CMK (cell line): ENCODE results near the gene USP47.
"Not testable (repeated sequence)": the region's sequence is repeated elsewhere in the genome, so short reads cannot be mapped to it uniquely, and the experiment has no call there.

Experiments
- DNase-seq: peaks from one replicate; pipeline ENCODE4 v3.0.0-alpha.2; 2010; ENCODE audit warnings: low read depth

USP47 gene

DNA sequence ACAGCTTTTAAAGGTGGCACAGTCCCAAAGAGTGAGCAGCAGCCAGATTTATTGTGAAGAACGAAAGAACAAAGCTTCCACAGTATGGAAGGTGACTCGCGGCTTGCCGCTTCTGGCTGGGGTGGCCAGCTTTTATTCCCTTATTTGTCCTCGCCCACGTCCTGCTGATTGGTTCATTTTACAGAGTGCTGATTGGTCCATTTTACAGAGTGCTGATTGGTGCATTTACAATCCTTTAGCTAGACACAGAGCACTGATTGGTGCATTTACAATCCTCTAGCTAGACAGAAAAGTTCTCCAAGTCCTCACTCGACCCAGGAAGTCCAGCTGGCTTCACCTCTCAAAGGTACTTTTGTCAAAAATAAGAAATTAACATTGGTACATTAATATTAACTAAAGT lies 10.4 kb upstream of the USP47 start:
- DNase-seq, result not testable (repeated sequence)

DNA sequence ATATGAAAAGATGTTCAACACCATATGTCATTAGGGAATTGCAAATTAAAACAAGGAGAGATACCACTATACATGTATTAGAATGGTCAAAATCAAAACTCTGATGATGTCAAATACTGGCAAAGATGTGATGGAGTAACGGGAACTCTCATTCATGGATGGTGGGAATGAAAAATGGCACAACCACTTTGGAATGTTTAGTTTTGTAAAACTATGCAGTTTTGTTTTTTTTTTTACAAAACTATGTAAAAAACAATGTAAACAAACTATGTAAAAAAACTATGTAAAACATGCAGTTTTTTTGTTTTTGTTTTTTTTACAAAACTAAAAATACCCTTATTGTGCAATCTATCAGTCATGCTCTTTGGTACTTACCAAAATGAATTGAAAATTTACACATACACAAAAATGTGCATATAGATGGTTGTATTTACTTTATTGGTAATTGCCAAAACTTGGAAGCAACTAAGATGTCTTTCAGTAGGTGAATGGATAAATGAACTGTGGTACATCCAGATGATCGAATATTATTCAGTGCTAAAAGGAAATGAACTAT lies 5.0 kb upstream of the USP47 start:
- DNase-seq, result no peak

DNA sequence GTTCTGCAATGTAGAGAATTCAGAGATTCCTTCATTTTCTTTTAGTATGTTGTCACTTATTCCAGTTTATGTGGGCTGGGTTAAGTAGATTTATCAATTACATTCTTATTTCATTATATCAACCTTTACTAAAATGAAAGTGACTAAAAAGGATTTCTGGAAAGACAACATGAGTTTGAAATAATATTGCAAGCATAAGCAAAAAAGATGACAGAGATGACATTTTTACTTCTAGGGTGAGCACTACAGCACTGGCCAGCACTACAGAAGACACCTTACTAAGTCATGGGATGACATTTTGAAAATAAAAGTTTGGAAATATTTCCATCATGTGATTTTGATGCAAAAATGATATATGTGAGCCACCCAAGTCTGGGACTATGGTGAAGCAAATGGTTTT lies 2.1 kb upstream of the USP47 start:
- DNase-seq, result no peak

DNA sequence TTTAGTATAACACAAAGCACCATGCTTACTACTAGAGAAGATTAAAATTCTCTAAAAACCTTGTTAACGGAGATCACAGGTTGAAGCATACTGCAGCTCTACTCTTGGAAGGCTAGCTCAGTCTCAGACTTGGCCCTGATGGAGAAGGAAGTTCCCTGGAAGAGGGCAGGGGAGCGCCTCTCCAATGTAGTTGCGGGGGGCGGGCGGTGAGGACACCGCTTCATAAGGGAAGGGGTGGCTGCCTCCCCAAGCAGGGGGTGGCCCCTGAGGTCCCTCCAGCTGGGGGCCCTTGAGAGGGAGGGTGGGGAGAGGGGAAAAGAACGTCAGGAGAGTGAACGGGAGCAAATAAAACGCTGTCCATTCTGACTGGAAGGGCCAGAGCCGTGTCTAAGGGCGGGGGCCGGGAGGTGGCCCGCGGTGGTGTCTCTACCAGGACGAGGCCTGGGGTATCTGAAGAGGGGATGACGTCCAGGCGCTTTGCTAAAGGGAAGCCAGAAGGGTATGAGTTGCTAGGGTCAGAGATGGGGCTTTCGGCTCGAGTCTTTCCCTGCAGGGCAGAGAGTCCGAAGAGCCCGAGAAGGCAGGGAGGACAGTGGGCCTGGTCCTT lies 553 bp upstream of the USP47 start:
- DNase-seq, result no peak

DNA sequence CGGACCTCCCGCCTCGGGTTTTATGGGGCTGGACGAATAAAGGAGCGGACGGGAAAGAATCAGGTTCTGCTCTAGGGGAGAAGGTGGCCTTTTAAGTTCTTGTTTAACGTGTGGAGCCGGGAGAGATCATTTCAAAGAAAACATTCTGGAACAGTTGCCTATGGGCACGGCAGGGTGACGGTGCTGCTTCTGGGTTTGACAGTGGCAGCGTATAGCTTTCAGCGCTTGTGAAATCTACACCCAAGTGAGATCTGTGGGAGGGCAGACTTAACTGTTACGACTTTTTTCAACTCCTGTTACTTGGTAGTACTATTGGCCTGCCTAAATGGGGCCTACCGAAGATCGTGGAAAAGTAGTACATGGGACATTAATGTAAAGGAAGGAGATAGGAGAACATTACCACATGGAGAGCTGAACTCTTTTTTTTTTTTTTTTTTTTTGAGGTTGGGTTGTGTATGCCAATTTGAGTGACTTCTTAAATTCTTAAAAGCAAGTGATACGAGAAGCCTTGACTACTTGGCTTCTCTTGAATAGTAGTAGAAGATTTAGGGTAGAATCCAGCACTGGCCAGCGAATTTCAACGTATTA lies 743 bp downstream of the USP47 start:
- DNase-seq, result no peak

DNA sequence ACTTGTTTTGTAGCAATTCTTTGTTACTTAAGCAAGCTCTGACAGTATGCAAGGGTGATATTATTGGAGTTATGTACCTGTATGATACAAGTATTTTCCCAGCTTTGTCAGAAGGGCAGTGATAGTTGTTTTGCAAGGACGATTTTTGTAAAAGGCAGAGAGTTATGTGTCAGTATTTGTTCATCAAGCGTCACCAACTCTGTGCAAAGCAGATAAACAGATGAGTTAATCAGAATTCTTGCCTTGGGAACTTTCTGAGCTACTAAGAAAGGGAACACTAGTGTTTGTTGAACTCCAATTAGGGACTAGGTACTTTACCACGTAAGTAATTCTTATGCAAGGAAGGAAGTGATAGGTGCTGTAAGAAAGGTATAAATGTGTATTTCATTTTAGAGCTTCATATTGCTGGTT lies 1.4 kb downstream of the USP47 start:
- DNase-seq, result no peak

DNA sequence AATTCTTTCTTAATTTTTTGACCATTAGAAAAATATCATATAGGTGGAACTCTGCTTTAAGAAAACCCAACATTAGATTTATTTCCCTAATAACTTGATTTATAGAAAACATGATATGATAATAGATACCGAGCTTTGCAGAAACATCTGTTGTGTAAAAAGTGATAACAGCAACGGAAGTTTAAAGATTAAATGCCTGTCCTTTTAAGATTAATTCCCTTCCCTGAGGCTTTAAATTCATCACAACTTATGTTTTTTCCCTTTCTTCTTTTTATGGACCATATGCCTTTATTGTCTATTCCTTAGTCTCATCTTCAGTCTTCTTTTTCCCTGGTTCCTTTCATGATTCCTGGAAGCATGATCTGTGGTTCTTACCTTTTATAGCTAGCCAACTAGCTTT lies 1.9 kb downstream of the USP47 start:
- no peak for DNase-seq

DNA sequence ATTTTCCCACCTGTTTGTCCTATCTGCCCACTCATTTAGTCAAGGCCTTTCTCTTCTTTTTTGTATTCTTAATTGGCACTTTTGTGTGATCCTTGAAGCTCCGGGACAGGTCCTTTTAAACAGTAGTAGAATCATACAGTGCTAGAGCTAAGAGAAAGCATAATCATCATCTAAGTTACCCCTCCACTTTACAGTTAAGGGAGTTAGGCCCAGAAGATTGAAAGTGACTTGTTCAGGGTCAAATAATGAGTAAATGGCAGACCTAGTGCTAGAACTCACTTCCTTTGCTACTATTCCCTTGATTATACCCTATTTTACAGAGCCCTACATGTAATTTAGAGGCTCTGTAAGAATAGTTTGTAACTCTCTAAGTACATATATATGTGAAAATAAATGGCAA lies 2.5 kb downstream of the USP47 start:
- no peak for DNase-seq

DNA sequence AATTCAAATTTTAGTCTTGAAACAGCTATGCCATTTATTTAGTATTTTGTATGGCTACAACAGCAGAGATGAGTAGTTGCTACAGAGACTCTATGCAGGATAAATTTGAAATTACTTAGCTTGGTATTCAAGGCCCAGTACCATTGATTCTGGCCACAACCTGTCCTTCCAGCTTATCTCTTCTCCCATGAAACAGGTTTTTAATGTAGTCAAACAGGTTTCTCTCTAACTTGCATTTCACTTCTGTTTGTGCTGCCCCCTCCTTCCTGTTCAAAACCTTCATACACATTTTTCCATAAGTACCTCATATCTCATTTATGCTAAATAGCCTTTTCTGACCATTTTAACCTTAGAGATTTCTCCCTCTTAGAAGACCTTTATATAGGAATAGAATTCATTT lies 3.3 kb downstream of the USP47 start:
- no peak for DNase-seq

DNA sequence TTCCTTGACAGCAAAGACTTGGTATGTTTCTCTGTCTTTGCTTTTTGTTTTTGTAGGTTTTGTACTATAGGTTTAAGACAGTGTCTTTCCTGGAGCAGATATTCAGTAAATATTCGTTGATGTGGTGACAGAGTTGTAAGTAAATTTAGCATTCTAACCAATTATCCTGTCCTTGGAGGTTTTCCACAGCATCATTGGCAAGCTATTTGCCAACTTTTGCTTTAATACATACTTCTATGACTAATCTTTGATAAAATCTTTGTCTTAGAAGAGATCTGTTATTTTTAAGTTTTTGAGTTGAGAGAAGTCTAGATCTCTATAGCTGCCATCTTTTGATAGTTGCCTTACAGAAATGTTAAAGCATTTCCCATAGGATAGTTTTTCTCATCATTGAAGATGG lies 3.8 kb downstream of the USP47 start:
- no peak for DNase-seq

DNA sequence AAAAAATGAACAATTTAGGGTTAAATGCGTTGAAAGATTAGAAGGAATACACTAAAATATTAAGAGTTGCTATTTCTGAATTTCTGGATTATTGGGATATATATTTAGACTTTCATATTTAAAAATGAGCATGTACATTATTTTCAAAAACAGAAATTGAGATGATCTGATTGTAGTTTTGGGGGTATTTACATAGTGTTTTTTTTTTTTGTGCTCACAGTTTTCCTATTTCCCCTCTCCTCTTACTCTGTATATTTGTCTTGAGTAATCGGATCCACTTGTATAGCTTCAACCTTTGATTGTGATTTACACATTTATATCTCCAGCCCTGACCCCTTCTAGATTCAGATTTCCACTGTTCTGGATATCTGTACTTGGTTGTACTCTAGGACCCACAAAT lies 5.3 kb downstream of the USP47 start:
- DNase-seq, result no peak

DNA sequence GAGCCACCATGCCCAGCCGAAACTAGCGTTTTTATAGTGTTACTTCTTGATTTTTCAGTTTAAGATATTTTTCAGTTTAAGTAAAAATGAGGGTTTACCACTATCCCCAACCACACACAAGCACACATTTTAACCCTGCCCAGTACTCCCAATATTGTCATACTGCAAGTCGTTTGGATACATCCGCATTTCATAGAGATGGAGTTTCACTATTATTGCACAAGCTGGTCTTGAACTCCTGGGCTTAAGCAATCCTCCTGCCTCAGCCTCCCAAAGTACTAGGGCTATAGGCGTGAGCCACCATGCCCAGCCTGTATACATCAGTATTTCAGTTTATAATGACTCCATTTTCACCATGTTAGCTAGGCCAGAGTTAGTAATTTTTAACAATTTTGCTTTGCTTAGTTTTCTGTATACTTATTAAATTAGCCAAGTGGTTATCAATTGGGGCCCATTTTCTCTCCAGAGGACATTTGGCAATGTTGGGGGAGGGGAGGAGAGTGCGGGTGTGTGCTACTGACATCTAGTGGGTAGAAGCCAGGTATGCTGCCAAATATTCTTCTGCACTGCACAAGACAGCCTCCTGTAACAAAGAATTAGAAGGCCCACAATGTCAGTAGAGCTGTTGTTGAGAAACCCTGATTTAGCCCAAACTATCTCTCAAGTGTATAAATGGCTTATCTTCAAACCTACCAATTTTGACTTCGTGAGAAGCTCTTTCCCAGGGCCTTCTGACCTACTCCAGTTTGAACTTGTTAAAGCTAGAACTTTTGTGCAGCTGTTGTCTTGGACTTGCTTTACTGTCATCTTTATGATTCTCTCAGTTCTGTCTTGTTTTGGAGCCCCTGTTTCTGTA lies 7.3 kb downstream of the USP47 start:
- DNase-seq, result no peak

DNA sequence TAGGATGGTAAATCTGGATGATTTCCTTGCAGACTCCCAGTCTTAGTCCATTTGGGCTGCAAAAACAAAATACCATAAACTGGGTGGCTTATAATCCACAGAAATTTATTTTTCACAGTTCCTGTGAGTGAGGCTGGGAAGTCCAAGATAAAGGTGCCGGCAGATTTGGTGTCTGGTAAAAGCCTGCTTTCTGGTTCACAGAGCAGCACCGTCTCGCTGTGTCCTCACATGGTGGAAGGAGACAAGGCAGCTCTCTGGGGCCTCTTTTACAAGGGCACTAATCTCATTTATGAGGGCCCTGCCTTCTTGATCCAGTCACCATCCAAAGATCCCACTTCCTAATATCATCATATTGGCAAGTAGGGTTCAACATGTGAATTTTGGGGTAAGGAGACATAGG lies 8.9 kb downstream of the USP47 start:
- DNase-seq, result no peak

DNA sequence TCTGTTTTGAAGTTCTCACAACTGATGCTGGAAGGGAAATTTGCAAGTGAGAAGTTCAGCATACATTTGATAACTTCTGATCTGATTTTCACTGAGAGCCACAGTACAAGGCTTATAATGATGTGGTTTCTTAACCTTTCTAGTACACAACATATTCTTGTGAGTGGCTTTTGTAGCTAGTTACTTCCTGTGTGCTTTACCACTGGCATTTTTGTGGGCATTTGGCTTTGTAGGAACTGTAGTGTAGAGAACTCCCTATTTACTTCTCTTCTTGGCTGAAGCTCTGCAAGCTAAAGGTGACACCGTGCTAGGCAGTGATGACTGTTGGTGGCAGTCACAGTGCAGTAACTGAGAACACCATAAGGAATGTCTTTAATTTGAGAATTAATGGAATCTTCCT lies 14.9 kb downstream of the USP47 start:
- DNase-seq, result no peak

DNA sequence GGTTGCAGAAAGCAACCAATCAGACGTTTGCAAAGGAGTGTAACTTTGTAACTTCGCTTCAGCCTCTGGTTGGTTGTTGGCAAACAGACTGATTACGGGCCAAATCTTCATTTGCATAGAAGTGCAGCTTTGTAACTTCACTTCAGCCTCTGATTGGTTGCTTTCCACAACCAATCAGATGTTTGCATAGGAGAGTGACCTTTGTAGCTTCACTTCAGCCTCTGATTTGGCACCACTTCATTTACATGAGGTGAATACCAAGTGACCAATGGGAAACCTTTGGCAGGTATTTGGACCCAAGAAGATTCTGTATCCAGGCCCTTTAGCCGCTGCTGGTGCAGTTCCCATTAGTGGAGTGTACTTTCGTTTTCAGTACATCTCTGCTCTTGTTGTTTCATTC lies 16.0 kb downstream of the USP47 start:
- no peak for DNase-seq

DNA sequence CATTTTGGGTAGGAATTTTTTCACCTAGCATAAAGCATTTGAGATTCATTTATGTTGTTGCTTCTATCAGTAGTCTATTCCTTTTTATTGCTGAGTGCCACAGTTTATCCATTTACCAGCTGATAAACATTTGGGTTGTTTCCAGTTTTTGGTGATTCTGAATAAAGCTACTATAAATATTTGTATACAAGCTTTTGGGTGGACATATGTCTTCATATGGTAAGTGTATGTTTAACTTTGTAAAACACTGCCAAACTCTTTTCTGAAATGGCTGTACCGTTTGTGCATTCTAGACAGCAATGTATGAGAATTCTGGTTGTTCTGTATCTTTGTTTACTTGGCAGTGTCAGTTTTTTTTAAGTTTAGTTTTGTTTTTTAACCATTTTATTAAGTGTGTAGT lies 16.9 kb downstream of the USP47 start:
- DNase-seq, result no peak

DNA sequence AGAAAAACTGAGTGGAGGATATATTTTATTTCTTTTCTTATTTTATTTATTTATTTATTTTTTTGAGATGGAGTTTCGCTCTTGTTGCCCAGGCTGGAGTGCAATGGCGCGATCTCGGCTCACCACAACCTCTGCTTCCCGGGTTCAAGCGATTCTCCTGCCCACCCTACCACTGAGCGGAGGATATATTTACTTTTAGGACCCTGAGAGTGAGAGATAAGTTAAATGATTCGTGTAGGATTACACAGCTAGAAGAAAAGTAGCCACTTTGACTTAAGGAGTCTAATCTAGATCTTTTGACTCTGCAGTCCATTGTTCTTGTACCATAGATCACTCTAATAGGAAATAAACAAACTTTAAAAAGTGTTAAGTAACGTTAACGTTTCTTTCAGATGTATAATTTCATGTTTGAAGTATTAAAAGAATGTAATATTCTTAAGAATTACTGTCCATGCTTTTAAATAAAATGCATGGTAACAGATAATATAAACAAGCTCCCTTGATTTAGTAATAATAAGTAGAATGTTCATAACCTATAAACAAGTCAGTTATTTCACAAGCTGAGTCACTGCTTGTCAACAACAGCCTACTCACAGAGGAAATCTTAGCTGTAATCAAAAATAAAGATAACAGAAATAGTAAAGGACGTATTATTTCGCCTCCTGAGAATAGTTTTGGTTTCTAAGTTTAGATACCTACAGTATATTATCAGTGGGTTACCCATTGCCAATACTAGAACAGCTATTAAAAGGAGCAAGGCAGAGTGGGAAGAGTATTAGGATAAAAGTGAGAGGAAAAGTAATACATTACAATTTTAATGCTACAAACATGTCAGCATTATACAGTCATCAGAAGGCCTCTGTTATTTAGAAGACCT lies 18.6 kb downstream of the USP47 start:
- DNase-seq, result no peak

DNA sequence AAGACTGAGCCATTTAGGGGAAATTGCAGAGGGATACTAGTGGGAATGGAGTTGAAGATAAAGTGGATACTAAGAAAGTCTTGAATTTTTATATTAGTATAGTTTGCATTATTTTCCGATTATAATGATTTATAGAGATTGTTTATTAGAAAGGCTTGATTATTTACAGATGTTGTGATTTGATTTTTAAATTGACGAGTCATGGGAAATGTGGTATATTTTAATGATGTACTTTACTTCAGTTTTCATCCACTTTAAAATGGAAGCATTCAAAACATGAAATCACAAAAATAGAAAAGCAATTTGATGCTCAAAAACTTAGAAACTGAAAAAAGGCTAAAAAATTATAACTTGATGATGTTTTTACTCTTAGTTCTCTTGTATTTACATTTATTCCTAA lies 21.2 kb downstream of the USP47 start:
- no peak for DNase-seq

DNA sequence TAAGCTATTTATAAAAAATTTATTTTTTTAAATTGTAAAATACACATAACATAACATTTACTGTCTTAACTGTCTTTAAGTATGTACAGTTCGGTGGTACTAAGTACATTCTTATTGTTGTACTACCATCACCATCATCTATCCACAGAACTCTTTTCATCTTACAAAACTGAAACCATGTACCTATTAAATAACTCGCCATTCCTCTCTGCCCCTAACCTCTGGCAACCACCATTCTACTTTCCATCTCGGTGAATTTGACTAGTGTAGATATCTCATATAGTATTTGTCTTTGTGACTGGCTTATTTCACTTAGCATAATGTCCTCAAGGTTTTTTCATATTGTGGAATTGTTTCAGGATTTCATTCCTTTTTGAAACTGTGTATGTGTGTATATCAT lies 22.6 kb downstream of the USP47 start:
- DNase-seq, result no peak

DNA sequence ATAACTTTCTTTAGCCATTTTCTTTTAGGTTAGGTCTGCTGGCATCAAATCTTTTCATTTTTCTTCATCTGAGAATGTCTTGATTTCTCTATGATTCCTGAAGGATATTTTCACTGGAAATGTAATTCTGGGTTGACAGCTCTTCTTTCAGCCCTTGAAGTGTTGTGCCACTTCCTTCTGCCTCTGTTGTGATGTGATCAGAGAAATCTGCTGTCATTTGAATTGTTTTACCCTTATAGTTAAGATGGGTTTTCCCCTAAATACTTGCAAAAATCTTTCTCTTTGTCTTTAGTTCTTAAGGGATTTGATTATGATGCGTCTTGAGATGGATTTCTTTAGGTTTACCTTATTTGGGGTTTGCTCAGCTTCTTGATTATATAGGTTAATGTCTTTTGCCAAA lies 23.0 kb downstream of the USP47 start:
- DNase-seq, result no peak

DNA sequence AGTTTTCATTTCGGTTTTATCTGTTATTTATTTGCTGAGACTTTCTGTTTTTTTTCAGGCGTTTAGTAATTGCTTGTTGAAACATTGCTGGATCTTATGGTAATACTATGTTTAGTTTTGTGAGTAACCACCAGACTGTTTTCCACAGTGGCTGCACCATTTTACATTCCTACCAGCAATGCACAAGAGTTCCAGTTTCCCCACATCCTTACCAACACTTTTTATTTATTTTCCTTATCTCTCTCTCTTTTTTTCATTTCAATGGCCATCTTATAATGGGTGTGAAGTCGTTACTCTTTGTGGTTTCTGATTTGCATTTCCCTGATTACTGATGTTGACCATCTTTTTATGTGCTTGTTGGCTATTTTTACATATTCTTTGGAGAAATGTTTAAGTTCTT lies 23.7 kb downstream of the USP47 start:
- DNase-seq, result no peak

DNA sequence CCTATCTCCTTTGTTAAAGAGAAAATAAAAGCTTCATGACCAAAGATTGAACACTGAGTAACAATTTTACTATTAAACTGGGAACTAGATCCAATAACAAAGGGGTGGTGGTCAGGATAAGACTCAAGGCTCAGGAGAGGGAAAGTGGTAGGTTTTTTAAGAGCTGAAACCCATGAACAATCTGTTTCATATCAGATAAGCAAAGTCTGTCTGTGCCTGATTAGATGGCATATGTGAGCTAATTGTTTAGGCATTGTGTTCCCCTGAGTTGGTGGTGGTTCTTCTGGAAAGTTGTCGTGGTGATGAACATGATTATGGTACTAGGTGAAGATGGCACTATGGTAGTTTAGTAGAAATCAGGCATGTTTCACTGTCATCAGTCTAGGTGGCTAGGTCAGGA lies 24.4 kb downstream of the USP47 start:
- DNase-seq, result no peak
